Measurements from ENCODE around the gene HNRNPA1.

GRCh38 chr12:54324617-54325441 is 44.3 kb downstream of the HNRNPA1 start, which contains the start of gene COPZ1:
- TF ChIP-seq POLR2A (IDR thresholded peaks at IDR 0.05; ENCODE audit: low read length) (peak; percentile 92), GATA1 (IDR thresholded peaks at IDR 0.05; ENCODE audit: low read depth, low read length) (no peak)
